Activated T-cell treated with anti-CD3 and anti-CD28 coated beads for 48 hours (primary cell): ENCODE results near the gene TUG1.

Experiments used
- DNase-seq: peaks from one replicate; pipeline ENCODE4 v3.0.0-alpha.2; 2020; ENCODE audit warnings: low read depth

Gene TUG1

GRCh38 chr22:31001124-31001770 is 32.2 kb downstream of the TUG1 start:
- no peak for DNase-seq

- DNase-seq: no peak
Observed at GRCh38 chr22:31005535-31005934, 36.5 kb downstream of the TUG1 start.

GRCh38 chr22:31019191-31019930 is 50.3 kb downstream of the TUG1 start:
- no peak for DNase-seq

- no peak for DNase-seq
Observed at GRCh38 chr22:31020334-31020733, 51.3 kb downstream of the TUG1 start.

GRCh38 chr22:31022516-31022915 is 53.5 kb downstream of the TUG1 start:
- DNase-seq: no peak
